HG02884 (cell line): ENCODE measurements around the gene EHMT1.
A peak's percentile ranks its signal among the peaks of the same experiment; 100 is the strongest.

Experiments used
- ATAC-seq: cut with Tn5 transposase; IDR thresholded peaks from one replicate; pipeline ENCODE4 v1.9.1; 2021; ENCODE audit warnings: mild to moderate bottlenecking, moderate library complexity; ENCODE audit not compliant: unreplicated experiment

EHMT1 gene

DNA sequence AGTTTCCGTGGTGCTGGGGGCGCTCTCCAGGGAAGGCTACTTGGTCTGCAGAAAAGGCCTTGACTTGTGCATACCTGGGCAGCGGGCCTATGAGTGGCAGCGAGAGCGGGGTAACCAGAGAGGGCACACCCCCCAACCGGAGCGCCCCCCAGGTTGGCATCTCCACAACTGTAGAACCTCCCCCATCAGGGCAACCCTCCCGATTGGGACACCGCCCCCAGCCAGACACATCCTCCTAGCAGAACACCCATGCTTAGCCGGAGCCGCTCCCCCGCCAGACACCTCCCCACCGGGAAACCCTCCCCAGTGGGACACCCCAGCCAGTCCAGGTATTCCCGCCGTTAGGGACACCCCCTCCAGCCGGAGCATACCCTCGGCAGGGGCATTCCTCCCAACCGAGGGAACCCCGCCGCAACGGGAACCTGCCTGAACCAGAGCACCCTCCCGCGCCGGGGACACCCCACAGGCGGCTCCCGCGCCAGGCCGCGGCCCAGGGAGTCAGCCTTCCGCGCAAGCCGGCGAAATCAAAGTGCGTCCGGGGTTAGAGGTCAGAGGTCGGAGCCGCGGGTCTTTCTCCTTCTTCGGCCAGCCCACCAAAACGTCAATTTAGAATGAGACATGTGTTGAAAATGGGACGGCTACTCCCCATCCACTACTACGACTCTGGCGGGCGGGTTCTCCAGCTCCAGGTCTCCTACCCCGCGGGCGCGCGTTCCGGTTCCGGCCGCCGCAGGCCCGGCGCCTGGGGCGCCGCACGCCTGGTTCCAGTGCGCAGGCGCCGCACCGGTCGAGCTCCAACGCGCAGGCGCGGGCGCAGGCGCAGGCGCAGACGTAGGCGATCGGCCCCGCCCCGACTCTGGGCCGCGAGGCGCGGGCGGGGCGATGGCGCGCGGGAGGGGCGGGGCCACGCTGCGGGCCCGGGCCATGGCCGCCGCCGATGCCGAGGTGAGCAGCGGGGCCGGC lies at the start of gene EHMT1:
Gene EHMT1, plus strand, starts transcription at position 901 of the 963 bp plus-strand sequence. Its CDS starts 24 bp downstream, at position 925.
- ATAC-seq, result peak; percentile 67

DNA sequence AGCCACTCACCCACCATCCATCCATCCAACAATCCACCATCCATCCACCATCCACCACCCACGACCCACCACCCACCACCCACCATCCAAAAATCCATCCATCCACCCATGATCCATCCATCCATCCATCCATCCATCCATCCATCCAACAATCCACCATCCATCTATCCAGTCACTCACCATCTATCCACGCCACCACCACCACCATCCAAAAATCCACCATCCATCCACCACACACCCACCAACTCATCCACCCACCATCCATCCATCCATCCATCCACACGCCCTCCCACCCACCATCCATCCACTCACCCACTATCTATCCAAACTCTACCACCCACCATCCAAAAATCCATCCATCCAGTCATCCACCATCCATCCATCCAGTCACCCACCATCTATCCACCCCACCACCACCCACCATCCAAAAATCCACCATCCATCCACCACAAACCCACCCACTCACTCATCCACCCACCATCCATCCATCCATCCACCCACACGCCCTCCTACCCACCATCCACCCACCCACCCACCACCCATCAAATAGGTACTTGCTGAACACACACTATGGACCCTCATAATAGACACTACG lies 49.1 kb upstream of the EHMT1 start:
- ATAC-seq, result no peak

DNA sequence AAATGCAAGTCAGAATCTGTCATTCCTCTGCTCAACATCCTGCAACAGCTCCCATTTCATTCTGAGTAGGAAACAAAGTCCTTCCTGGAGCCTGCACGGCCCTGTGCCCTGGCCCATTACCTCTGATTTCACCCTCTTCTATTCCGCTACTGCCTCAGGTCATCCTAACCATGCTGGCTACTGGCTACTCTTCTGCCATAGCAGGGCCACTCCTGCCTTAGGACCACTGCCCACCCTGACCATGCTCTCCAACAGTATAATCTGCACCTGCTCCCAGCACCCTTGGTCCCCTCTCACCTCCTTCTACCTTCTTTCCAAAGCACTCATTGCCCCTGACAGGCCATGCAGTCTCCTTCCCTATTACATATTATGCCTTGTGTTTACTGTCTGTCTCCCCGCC lies 48.2 kb upstream of the EHMT1 start:
- no peak for ATAC-seq

DNA sequence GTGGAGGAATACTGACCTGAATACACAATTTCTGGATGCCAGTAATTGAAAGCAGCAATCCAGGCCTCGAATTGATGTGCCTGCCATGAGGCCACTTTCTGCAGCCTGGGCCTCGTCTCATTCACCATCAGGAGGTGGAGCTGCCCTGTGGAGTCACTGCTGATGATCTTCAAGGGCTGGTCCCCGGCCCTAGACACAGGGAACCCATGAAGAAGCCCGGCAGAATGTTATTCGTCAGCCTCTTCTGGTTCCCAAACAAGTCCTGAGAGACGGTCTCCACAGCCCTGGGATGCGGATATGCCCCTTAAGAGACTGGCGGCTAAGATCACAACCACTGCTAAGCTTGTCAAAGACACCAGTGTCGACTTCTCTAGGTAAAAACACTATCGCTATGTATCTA lies 44.6 kb upstream of the EHMT1 start:
- ATAC-seq, result no peak

DNA sequence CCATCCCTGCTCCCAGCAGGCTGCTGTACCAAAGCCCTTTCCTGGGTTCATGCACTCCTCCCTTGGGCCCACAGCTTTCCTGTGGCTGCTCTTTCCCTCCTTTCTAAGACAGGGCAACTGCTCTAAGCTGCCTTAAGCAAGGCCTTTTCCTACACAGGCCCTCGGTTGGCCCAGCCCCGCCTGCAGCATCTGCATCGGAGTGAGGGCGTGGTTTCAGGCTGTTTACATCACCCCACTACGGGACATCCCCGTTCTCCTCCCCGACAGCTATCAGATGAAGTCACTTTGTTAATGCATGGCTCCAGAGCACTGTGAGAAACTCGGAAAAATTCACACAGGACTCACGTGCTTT lies 43.5 kb upstream of the EHMT1 start:
- no peak for ATAC-seq

DNA sequence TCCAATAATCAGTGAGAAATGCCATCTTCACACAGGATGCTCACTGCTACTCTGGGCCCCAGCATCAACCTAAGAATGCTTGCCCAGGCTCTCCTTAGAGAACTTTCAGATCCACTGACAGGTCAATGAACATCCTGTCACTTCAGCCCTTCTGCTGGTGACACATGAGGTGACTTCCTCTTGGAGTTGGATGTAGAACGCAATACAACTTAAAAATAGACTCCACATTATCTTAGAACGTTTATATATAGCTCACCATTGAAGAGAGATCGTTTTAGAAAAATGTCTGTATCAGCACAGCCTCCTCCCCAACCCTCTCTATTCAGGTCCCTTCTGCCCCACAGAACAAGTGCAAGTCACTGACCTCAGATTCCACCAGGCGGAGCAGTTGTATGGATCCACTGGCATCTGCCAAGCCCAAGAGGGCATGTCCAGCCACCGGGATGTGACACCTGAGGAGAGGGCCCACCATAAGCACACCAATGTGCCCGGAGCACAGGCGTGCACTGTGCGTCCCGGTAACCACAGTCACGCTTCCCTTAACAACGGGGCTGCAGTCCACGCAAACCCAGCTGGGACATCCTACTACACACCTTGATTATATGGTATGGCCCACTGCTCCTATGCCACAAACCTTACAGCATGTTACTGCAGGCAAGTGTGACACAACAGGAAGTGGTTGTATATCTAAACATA lies 42.9 kb upstream of the EHMT1 start:
- ATAC-seq, result no peak

DNA sequence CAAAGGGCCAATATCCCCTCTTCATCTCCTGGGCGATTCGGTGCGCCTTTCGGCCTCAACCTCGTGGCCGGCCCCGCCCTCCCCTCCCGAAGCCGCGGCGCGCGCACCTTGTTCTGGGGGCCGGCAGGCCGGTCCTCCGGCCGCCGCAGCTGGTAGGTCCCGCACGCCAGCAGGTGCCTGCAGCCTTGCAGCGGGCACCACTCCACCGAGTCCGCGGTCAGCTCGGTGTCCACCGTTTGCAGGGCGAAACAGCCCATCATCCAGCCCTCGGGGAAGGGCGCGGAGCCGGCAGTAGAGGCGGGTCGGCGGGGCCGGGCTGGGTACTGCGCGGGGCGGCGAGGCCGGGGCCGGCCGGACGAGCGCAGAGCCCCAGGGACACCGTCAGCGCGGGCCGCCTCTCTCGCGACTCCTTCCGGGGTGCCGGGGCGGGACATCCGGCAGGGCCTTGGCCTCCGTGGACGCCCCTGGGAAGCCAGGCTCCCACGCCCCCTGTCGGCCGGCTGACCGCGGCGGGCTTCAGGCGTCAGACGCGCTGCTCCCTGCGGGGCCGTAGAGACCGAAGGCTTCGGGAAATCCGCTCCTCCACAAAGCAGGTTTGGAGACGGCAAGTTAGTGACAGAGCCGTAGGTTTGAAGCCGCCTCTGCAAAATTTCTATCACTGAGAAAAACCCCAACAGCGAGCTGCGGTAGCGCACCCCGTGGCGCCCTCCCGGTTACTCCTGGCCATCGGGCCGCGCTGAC lies 40.1 kb upstream of the EHMT1 start, which contains the start of gene DPH7:
Gene DPH7, minus strand, starts transcription at position 408 of the 741 bp plus-strand sequence. Its CDS starts 148 bp downstream, at position 260.
- peak; percentile 89 for ATAC-seq

DNA sequence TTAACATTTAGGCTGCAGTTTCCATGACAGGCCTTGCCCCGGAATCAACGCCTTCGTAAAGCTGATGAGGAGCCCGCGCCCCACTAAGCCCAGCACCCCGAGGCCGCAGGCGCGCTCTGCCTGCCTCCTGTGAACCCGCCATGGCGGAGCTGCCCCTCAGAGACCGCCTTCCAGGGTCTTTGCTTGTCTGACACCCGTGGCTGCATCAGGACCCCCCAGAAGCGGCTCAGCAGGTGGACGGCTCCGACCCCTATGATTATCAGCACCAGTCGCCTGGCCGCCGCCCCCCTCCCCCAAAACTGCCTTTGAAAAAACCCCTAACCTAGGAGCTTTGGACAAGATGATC lies 39.6 kb upstream of the EHMT1 start:
- ATAC-seq, result no peak

DNA sequence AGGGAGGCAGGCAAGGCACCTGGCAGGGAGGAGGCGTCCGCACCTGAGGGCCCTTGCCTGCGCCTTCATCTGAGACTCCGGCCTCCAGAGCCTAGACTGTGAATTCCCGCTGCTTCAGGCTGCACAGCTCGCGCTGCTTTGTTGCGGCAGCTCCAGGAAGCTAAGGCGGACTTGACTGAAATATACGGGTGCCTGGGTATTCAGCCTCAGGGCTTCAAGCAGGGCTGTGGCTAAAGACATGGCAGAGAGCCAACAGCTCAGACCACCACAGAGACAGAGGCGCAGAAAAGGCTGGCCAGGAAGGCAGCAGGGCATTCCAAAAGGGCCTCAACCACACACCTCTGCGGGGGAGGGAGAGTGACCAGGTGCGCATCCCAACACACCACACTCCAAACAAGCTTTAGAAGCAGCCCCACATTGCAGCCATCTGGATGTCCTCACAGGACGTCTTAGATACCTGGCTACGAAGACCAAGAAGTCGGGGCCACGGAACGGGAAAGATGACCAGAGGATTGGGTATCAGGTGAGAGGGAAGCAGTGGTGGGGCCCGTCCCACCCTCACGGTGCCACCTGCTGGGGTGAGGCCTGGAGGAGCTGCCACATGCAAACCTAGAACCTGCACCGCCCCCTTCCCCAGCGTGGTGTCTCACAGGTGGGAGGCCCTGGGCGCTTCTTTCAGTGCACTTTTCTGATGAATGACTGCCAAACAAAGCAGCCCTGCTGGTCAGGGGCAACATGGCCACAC lies 38.4 kb upstream of the EHMT1 start:
- no peak for ATAC-seq

DNA sequence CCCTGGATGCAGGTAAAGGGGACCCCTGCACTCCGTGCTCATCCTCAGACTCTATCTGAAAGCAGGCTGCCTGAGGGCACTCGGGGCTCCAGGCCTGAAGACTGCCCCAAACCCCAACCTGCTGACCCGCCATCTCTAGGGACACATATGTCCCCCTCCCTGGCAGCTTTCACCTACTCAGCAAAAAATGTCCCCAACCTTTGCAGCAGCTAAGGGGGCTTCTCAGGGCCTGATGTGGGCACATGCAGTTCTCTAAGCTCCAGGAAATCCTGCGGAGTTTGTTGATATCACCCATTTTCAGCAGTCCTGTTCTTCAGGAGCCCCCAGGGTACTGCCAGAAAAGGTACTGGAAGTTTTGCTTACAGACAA lies 37.9 kb upstream of the EHMT1 start:
- ATAC-seq, result no peak

DNA sequence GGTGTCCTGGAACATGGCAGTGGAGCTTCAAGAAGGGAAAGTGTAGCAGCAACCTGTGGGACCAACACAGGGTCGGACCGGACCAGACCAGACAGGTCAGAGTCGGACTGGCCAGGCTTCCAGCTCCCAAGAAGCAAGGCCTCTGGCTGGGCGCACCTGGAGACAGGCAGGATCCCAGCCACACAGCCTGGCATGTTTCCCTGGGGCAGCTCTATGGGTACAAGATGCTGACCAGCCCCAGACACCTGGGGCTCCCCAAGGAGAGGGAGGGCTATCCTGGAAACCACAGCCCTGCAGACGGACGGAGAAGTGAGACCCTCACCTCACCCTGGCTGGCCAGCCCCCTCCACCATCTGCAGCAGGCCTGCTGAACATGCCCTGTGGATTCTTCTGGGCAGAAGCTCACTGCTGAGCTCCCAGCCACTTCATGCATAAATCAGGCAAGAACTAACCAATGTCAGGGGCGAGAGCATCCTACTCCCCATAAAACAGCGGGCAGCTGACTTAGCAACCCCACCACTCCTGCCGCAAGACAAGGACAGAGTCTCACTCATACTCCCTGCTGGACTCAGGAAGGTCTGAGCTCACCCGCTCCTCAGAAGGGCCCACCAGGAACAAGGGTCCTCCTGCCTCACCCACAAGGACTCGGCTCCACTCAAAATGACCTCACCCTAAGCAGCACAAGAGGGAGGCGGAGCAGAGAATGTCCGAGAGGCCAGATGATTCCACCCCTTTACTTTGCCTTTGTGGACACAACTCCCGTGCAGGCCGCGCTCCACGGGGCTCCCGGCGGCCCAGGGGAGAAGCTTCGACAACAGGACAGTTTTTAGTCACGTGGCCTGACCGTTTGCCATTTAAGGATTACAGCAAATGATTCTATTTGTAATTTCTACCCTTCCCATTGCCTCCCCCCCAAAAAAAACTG lies 37.2 kb upstream of the EHMT1 start:
- no peak for ATAC-seq

DNA sequence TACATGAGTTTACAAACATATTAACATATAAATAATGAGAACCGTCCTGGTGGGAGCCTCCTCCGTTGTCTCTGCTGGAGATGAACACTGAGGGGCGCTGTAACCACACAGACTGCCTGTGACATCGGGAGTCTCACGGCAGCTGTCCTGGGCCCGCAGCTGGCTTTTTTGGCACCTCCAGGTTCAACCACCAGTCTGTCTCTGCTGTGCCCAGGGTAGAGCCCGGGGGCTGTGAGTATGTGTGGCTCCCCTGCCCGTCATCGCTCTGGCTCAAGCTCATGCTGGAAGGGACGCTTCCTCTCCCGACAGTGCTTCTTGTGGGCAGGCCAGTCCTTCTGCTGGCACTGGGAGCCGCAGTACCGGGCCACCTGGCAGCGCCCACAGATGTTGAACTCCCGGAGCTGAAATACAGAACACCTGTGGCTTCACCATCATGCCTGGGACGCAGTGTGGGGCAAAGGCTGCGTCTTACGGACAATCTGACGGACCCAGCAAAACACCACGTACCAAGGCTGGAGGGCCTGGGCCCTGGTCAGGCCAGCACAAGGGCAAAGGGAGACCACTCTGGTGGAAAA lies 36.4 kb upstream of the EHMT1 start:
- ATAC-seq, result no peak

DNA sequence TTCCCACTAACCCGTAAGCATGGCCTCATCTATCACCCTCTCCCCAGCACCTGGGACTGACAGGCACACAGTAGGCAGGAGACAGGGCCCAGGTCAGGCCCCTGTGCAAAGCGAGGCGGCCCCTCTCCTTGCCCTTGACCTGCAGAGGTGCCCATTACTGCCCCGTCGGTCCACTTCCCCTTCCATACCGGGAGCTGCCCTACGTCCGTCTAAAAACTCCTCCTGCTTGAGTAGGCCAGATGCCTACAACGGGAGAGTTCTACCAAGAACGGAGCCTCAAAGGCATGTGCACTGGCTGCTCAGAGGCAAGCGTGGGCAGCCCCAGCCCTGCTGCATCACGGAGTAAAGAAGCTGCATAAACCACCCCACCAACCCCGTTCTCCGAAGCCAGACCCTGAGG lies 35.5 kb upstream of the EHMT1 start:
- ATAC-seq, result no peak

DNA sequence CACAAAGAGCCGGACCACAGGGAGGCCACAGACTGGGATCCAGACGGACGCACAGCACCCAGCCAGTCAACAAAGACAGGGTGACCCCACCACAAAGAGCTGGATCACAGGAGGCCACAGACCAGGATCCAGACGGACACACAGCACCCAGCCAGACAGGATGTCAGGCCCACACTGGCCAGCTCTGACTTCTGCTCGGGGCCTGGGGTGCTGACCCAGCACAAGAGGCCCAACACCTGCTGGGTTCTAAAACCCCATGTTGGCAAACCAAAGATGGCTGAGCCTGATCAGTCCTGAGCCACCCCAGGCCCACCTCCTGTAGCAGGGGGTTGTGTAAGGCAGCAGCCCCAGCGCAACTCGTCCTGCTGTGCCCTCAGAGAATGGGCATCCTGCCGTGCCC lies 34.8 kb upstream of the EHMT1 start:
- no peak for ATAC-seq

DNA sequence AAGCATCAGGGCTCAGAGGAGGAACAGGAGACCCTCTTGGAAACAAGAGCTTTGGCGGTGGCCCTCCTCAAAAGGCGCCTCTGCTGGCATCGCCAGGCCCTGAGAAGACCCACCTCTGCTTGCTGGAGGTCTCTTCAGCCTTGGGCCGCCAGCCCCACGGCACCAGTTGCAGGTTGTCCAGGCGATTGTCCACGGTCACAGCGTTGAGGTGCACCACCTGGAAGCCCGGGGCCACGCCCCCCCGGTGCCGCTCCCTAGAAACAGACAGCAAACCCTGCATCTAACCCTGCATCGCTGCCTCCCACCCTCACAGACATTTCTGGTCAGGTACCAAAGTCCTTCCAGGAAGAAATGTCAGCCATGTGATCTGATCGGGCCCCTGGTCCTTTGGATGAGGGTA lies 32.0 kb upstream of the EHMT1 start:
- ATAC-seq, result no peak

DNA sequence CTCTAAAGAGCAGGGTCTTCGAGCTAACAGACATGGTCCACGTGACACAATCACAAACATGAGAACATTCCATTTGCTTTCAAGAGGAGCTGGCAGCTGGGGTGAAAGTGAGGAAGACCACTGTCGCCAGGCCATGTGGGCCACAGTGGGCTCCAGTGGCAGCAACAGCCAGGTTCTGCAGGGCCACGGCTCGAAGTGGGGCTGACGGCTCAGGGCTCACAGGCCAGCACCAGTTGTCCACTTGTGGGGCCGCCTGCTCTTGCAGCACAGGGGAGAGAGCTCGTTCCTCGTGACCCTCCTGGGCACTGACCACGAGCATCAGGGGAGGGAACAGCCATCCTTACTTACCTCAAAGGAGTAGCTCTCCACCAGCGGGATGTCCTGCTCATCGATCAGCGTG lies 30.5 kb upstream of the EHMT1 start:
- no peak for ATAC-seq

DNA sequence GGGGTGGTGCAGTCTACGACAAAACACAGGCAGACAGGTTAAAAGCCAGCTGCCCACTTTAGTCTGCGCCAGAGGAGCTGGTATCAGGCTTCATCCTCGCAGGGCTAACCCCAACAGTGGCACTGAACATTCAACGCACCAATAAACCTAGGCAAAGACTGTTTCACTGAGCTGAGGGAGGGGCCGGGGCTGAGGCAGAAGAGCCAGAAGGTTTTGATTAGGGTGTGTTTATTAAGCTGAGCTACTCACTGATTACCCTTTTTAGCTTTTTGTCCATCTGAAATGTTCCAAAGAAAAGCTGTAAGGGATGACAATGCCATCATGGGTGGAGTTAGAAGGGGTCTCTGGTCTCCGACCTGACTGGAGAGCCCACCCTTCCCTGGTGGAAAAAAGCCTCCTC lies 29.9 kb upstream of the EHMT1 start:
- no peak for ATAC-seq

DNA sequence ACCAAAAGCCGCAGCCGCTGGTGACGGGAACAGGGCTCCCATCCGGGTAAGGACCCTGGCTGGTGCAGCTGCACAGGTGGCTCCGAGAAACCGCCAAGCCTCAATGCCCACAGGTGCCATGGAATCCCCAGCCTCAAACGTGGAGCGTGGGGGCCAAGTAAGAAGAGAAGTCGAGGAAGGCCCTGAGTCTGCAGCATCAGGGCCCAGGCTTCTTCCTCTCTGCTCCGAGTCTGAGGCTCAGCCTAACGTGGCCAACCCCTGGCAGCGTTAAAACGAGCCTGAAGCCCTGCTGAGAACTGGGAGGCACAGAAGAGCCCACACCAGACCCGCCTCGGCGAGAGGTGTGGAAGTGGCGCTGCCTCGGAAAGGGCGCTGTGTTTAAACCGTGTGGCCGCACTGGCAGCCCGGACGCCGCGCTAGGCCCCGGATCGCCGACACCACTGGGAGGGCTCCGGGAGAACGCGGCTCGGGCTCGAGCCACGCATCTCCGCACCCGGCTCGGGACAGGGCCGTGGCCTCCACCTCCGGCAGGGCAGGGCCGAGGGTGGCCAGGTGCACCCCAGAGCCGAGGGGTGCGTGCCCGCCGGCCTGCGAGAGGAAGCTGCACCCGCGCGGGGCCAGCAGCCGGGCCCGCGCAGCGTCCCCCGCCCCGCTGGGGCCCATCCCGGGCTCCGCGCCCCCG lies 29.2 kb upstream of the EHMT1 start:
- peak; percentile 12 for ATAC-seq

DNA sequence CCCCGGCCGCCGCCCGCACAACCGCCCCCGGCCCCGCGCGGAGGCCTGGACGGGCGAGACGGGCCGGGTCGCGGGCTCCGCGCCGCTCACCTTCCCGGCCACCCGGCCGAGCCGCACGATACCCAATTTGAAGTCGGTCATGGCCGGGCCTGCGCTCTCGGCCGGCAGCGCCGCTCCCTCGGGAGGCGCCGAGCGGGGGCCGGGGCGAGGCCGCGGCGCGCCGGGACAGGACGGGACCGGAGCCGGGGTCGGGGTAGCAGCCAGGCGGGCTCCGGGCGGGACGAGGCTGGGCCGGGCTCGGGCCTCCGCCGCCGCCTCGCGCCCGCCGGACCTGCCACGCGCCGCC lies 28.7 kb upstream of the EHMT1 start:
- no peak for ATAC-seq
